Gastrocnemius medialis (tissue), 4 donors: ENCODE data around the gene KCNG4. TPM values are rescaled to one million over a fixed set of nuclear protein-coding genes. Genes with fewer than 3 reads are reported as not detected.
A peak's percentile ranks its signal among the peaks of the same experiment; 100 is the strongest.

Experiments used
- ATAC-seq, 2 donors: fragments of 150-250 bp; one replicate each; pipeline ENCODE4 v1.9.1; 2016
- DNase-seq, 2 donors: peaks; one replicate each; pipeline ENCODE4 v3.0.0-alpha.2; 2019
- H3K27ac ChIP-seq, 4 donors: fragments of 200-600 bp; sonication (generic); 1 replicate in 1 of 4; 2 replicates in 3 of 4; pipeline ENCODE4 v1.5.1; 2016 to 2018; ENCODE audit warnings: mild to moderate bottlenecking in 2 of 4, moderate library complexity in 1 of 4
- H3K27me3 ChIP-seq, 3 donors: fragments of 200-600 bp; sonication (generic) in 2 of 3; 1 replicate in 1 of 3; 2 replicates in 2 of 3; pipeline versions ENCODE4 v1.5.1 to v1.6.0; 2016 to 2019; ENCODE audit warnings: mild to moderate bottlenecking in 1 of 3, moderate library complexity in 1 of 3
- H3K36me3 ChIP-seq, 2 donors: fragments of 200-600 bp; sonication (generic) in 1 of 2; one replicate each; pipeline ENCODE4 v1.5.1; 2017 to 2018
- H3K4me1 ChIP-seq, 2 donors: fragments of 200-600 bp; sonication (generic) in 1 of 2; one replicate each; pipeline ENCODE4 v1.5.1; 2016 to 2017; ENCODE audit warnings: mild to moderate bottlenecking in 2 of 2
- H3K4me3 ChIP-seq, 4 donors: fragments of 200-600 bp; sonication (generic) in 3 of 4; 1 replicate in 1 of 4; 2 replicates in 3 of 4; pipeline ENCODE4 v1.5.1; 2016 to 2019; ENCODE audit warnings: mild to moderate bottlenecking in 2 of 4
- H3K9me3 ChIP-seq, 3 donors: fragments of 200-600 bp; sonication (generic) in 2 of 3; 1 replicate in 1 of 3; 2 replicates in 2 of 3; pipeline ENCODE4 v1.5.1; 2016 to 2019
- CTCF ChIP-seq, 5 experiments: fragments of 450-650 bp in 3 of 5; fragments of 200-600 bp in 2 of 5; sonication (generic) in 2 of 5; IDR thresholded peaks in 4 of 5; conservative IDR thresholded peaks in 1 of 5; 1 replicate in 4 of 5; 2 replicates in 1 of 5; pipeline ENCODE4 v1.5.1; 2016 to 2019; ENCODE audit warnings: antibody characterized with exemption in 5 of 5, mild to moderate bottlenecking in 3 of 5, moderate library complexity in 3 of 5
- POLR2A ChIP-seq, 2 donors: fragments of 450-650 bp; IDR thresholded peaks; one replicate each; pipeline ENCODE4 v1.6.1; 2017; ENCODE audit warnings: antibody characterized with exemption in 2 of 2, mild to moderate bottlenecking in 2 of 2, moderate library complexity in 2 of 2
- in situ Hi-C, 4 donors: fragments of 200-750 bp; cut with MboI; loops; one replicate each; pipeline versions ENCODE4 v1.15.0 to v1.8.0; 2017; ENCODE audit warnings: low sequenced_read_pairs in 4 of 4
- intact Hi-C: fragments of 100-400 bp; cut with DNase I; formaldehyde crosslinking; loops from one replicate; pipeline ENCODE4 v1.15.1; 2023; ENCODE audit warnings: low total_unique reads
- total RNA-seq, 4 donors: library from RNA; depleted of rRNA; stranded (reverse); fragments of >200 nt; gene quantifications; one replicate each; pipeline versions ENCODE4 v1.1.0 to v1.2.3, GENCODE V29; 2016

Gene KCNG4
- total RNA-seq, 4 donors from 2014 or later, result not detected

GRCh38 chr16:84283314-84284153 lies 43.7 kb upstream of the KCNG4 start:
- no peak for DNase-seq
- ATAC-seq, result no peak

GRCh38 chr16:84282533-84282932 lies 42.7 kb upstream of the KCNG4 start:
- no peaks in the 10 kb centered on the region for H3K27me3 ChIP-seq
- TF ChIP-seq POLR2A (IDR thresholded peaks at IDR 0.05) (no peak), CTCF (IDR thresholded peaks at IDR 0.05 in 4 of 5, conservative IDR thresholded peaks at IDR 0.05 in 1 of 5) (no peak)
- H3K27ac ChIP-seq, result peak overlapping the region in 1 of 4 donors; percentile 14
- H3K36me3 ChIP-seq, result no peaks in the 10 kb centered on the region
- DNase-seq (no peak), ATAC-seq (no peak)
- H3K9me3 ChIP-seq, result no peaks in the 10 kb centered on the region
- intact Hi-C loops, result no loop called here
- H3K4me1 ChIP-seq, result peaks cover 0 to 12% of the 10 kb centered on the region in 2 donors
- in situ Hi-C loops, result loop anchor here in 2 of 4 donors (25.0 kb wide), 1 partner anchor 205 kb away; no protein-coding TSS in a partner anchor
- H3K4me3 ChIP-seq, result no peak overlapping the region

More at GRCh38 chr16:84283314-84284153, 43.7 kb upstream of the KCNG4 start:
- Histone ChIP-seq H3K27ac (peak overlapping the region; percentile 6 to 70 (median 52)), H3K36me3 (no peaks in the 10 kb centered on the region), H3K9me3 (no peaks in the 10 kb centered on the region), H3K27me3 (peaks cover 0 to 3% (median 0%) of the 10 kb centered on the region in 3 donors), H3K4me3 (no peak overlapping the region), H3K4me1 (peaks cover 0 to 12% of the 10 kb centered on the region in 2 donors)
- TF ChIP-seq CTCF (IDR thresholded peaks at IDR 0.05 in 4 of 5, conservative IDR thresholded peaks at IDR 0.05 in 1 of 5) (no peak), POLR2A (IDR thresholded peaks at IDR 0.05) (no peak)
- in situ Hi-C loops (loop anchor here in 2 of 4 donors (25.0 kb wide), 1 partner anchor 204 kb away; no protein-coding TSS in a partner anchor), intact Hi-C loops (no loop called here)

- DNase-seq (no peak), ATAC-seq (no peak)
- intact Hi-C loops, result no loop called here
These were observed 41.3 kb upstream of the KCNG4 start for GRCh38 chr16:84281074-84281473.

GRCh38 chr16:84279881-84280280 lies 40.1 kb upstream of the KCNG4 start:
- H3K36me3 ChIP-seq, result no peaks in the 10 kb centered on the region
- no peak overlapping the region for H3K4me3 ChIP-seq
- ATAC-seq (no peak), DNase-seq (no peak)
- no peaks in the 10 kb centered on the region for H3K9me3 ChIP-seq
- intact Hi-C loops, result no loop called here
- TF ChIP-seq CTCF (IDR thresholded peaks at IDR 0.05 in 4 of 5, conservative IDR thresholded peaks at IDR 0.05 in 1 of 5) (no peak), POLR2A (IDR thresholded peaks at IDR 0.05) (no peak)
- peaks cover 0 to 5% of the 10 kb centered on the region in 2 donors for H3K4me1 ChIP-seq
- H3K27ac ChIP-seq, result no peak overlapping the region
- in situ Hi-C loops, result loop anchor here in 2 of 4 donors (25.0 kb wide), 1 partner anchor 207 kb away; no protein-coding TSS in a partner anchor
- no peaks in the 10 kb centered on the region for H3K27me3 ChIP-seq

More at GRCh38 chr16:84281074-84281473, 41.3 kb upstream of the KCNG4 start:
- Histone ChIP-seq H3K9me3 (no peaks in the 10 kb centered on the region), H3K27me3 (no peaks in the 10 kb centered on the region), H3K27ac (no peak overlapping the region), H3K4me3 (no peak overlapping the region), H3K4me1 (peaks cover 0 to 6% of the 10 kb centered on the region in 2 donors), H3K36me3 (no peaks in the 10 kb centered on the region)
- in situ Hi-C loops, result loop anchor here in 2 of 4 donors (25.0 kb wide), 1 partner anchor 206 kb away; no protein-coding TSS in a partner anchor
- no peak for TF ChIP-seq POLR2A (IDR thresholded peaks at IDR 0.05)
- no peak for TF ChIP-seq CTCF (IDR thresholded peaks at IDR 0.05 in 4 of 5, conservative IDR thresholded peaks at IDR 0.05 in 1 of 5)
